ENCODE measurements around the gene CPT1C. TPM values are rescaled to one million over a fixed set of nuclear protein-coding genes. Genes with fewer than 3 reads are reported as not detected.
"Not testable (repeated sequence)": the region's sequence is repeated elsewhere in the genome, so short reads cannot be mapped to it uniquely, and the experiment has no call there.

Gene CPT1C
- total RNA-seq, 1 donor from 2014 or later: 39.9 TPM

GRCh38 chr19:49696115-49696514 is 5.2 kb downstream of the CPT1C start:
- no peak for DNase-seq (ENCODE audit: low spot score in 2 of 2)
- no peak for FAIRE-seq

- FAIRE-seq: no peak
- DNase-seq (ENCODE audit: low spot score in 2 of 2): no peak
Observed at GRCh38 chr19:49696865-49697264, 5.9 kb downstream of the CPT1C start.

GRCh38 chr19:49699364-49699763 is 8.4 kb downstream of the CPT1C start:
- no peak for DNase-seq (ENCODE audit: low spot score in 2 of 2)
- no peak for FAIRE-seq

- DNase-seq (ENCODE audit: low spot score in 2 of 2) (no peak), FAIRE-seq (no peak)
Observed at GRCh38 chr19:49700563-49700962, 9.6 kb downstream of the CPT1C start.

GRCh38 chr19:49701271-49701786 is 10.4 kb downstream of the CPT1C start:
- FAIRE-seq: no peak
- DNase-seq (ENCODE audit: low spot score in 2 of 2): no peak

- no peak for DNase-seq (ENCODE audit: low spot score in 2 of 2)
- no peak for FAIRE-seq
Observed at GRCh38 chr19:49704888-49705642, 14.1 kb downstream of the CPT1C start.

GRCh38 chr19:49705919-49706318 is 15.0 kb downstream of the CPT1C start:
- no peak for FAIRE-seq
- no peak for DNase-seq (ENCODE audit: low spot score in 2 of 2)

- FAIRE-seq (no peak), DNase-seq (ENCODE audit: low spot score in 2 of 2) (no peak)
Observed at GRCh38 chr19:49710372-49710951, 19.5 kb downstream of the CPT1C start.

GRCh38 chr19:49712397-49712859 is 21.5 kb downstream of the CPT1C start:
- FAIRE-seq: no peak
- DNase-seq (ENCODE audit: low spot score in 2 of 2): no peak

- no peak for DNase-seq (ENCODE audit: low spot score in 2 of 2)
- no peak for FAIRE-seq
Observed at GRCh38 chr19:49713236-49713845, 22.4 kb downstream of the CPT1C start.

GRCh38 chr19:49716154-49716553 is 25.2 kb downstream of the CPT1C start:
- DNase-seq (ENCODE audit: low spot score in 2 of 2) (no peak), FAIRE-seq (no peak)

GRCh38 chr19:49718511-49718910 is 27.6 kb downstream of the CPT1C start:
- DNase-seq (ENCODE audit: low spot score in 2 of 2) (no peak), FAIRE-seq (no peak)

- FAIRE-seq (no peak), DNase-seq (ENCODE audit: low spot score in 2 of 2) (no peak)
Observed at GRCh38 chr19:49718991-49719390, 28.1 kb downstream of the CPT1C start.

GRCh38 chr19:49719420-49719819 is 28.5 kb downstream of the CPT1C start:
- FAIRE-seq; DNase-seq (ENCODE audit: low spot score in 2 of 2): not testable (repeated sequence)

- FAIRE-seq: no peak
- DNase-seq (ENCODE audit: low spot score in 2 of 2): no peak
Observed at GRCh38 chr19:49727217-49728030, 36.5 kb downstream of the CPT1C start.

- no peak for FAIRE-seq
- DNase-seq (ENCODE audit: low spot score in 2 of 2): no peak
Observed at GRCh38 chr19:49730166-49730565, 39.2 kb downstream of the CPT1C start.

GRCh38 chr19:49738268-49738667 is 47.4 kb downstream of the CPT1C start:
- DNase-seq (ENCODE audit: low spot score in 2 of 2) (no peak), FAIRE-seq (no peak)

- FAIRE-seq: no peak
Observed at GRCh38 chr19:49739098-49739497, 48.2 kb downstream of the CPT1C start.

GRCh38 chr19:49739933-49740332 is 49.0 kb downstream of the CPT1C start:
- DNase-seq (ENCODE audit: low spot score in 2 of 2) (no peak), FAIRE-seq (no peak)

More at GRCh38 chr19:49739098-49739497, 48.2 kb downstream of the CPT1C start:
- no peak for DNase-seq (ENCODE audit: low spot score in 2 of 2)

GRCh38 chr19:49741210-49741844 is 50.4 kb downstream of the CPT1C start:
- FAIRE-seq (no peak), DNase-seq (ENCODE audit: low spot score in 2 of 2) (no peak)
